SKM-1 (cell line): ENCODE data around the gene MUC15.

Experiments
- DNase-seq: peaks from one replicate; lab custom pipeline; 2025; ENCODE audit not compliant: unreplicated experiment; lab: John Stamatoyannopoulos, UW

The MUC15 gene

GRCh38 chr11:26575946-26576345 lies 3.9 kb upstream of the MUC15 start:
- no peak for DNase-seq

GRCh38 chr11:26573896-26574295 lies 1.8 kb upstream of the MUC15 start:
- DNase-seq: no peak

GRCh38 chr11:26572770-26573402 lies 823 bp upstream of the MUC15 start:
- DNase-seq: no peak

- no peak for DNase-seq
These were observed 2.4 kb downstream of the MUC15 start for GRCh38 chr11:26569646-26570045.

GRCh38 chr11:26558190-26558589 lies 13.9 kb downstream of the MUC15 start:
- no peak for DNase-seq

GRCh38 chr11:26557666-26558065 lies 14.4 kb downstream of the MUC15 start:
- no peak for DNase-seq

- DNase-seq: no peak
These were observed 15.5 kb downstream of the MUC15 start for GRCh38 chr11:26556582-26556981.

- no peak for DNase-seq
These were observed 17.6 kb downstream of the MUC15 start for GRCh38 chr11:26554455-26554854.

GRCh38 chr11:26553182-26553581 lies 18.9 kb downstream of the MUC15 start:
- DNase-seq: no peak

- no peak for DNase-seq
These were observed 20.8 kb downstream of the MUC15 start for GRCh38 chr11:26551186-26551801.

GRCh38 chr11:26550022-26550421 lies 22.0 kb downstream of the MUC15 start:
- DNase-seq: no peak

GRCh38 chr11:26549176-26549575 lies 22.9 kb downstream of the MUC15 start:
- DNase-seq: no peak

GRCh38 chr11:26541870-26542269 lies 30.2 kb downstream of the MUC15 start:
- no peak for DNase-seq

- no peak for DNase-seq
These were observed 32.5 kb downstream of the MUC15 start for GRCh38 chr11:26539517-26539916.

- DNase-seq: no peak
These were observed 34.7 kb downstream of the MUC15 start for GRCh38 chr11:26537341-26537740.

- DNase-seq: no peak
These were observed 44.4 kb downstream of the MUC15 start for GRCh38 chr11:26527685-26528084.

GRCh38 chr11:26522912-26523610 lies 49.0 kb downstream of the MUC15 start:
- DNase-seq: no peak

- DNase-seq: no peak
These were observed 52.6 kb downstream of the MUC15 start for GRCh38 chr11:26519469-26519868.

- no peak for DNase-seq
These were observed 59.9 kb downstream of the MUC15 start for GRCh38 chr11:26512196-26512595.

- no peak for DNase-seq
These were observed 61.3 kb downstream of the MUC15 start for GRCh38 chr11:26510756-26511155.

- DNase-seq: no peak
These were observed 61.9 kb downstream of the MUC15 start for GRCh38 chr11:26510164-26510563.
